GM21515 (cell line): ENCODE measurements around the gene MEIS2.

Experiments used
- ATAC-seq: cut with Tn5 transposase; IDR thresholded peaks from one replicate; pipeline ENCODE4 v1.9.1; 2021; ENCODE audit not compliant: unreplicated experiment

Gene MEIS2

GRCh38 chr15:37041042-37041441 is 59.3 kb downstream of the MEIS2 start:
- ATAC-seq, result no peak

- ATAC-seq, result no peak
These were observed 60.1 kb downstream of the MEIS2 start for GRCh38 chr15:37040072-37040742.

GRCh38 chr15:37038716-37039106 is 61.6 kb downstream of the MEIS2 start:
- ATAC-seq, result no peak

- ATAC-seq, result no peak
These were observed 62.3 kb downstream of the MEIS2 start for GRCh38 chr15:37037850-37038715.

GRCh38 chr15:37037071-37037655 is 63.2 kb downstream of the MEIS2 start:
- no peak for ATAC-seq

GRCh38 chr15:37034835-37035748 is 65.3 kb downstream of the MEIS2 start:
- no peak for ATAC-seq

GRCh38 chr15:37034392-37034791 is 66.0 kb downstream of the MEIS2 start:
- ATAC-seq, result no peak

GRCh38 chr15:37032091-37032775 is 68.1 kb downstream of the MEIS2 start:
- ATAC-seq, result no peak

- ATAC-seq, result no peak
These were observed 69.2 kb downstream of the MEIS2 start for GRCh38 chr15:37031198-37031597.

- ATAC-seq, result no peak
These were observed 71.6 kb downstream of the MEIS2 start for GRCh38 chr15:37028625-37029296.

- no peak for ATAC-seq
These were observed 79.5 kb downstream of the MEIS2 start for GRCh38 chr15:37020852-37021251.

GRCh38 chr15:37019479-37020433 is 80.6 kb downstream of the MEIS2 start:
- no peak for ATAC-seq

- no peak for ATAC-seq
These were observed 83.2 kb downstream of the MEIS2 start for GRCh38 chr15:37017031-37017625.

- ATAC-seq, result no peak
These were observed 84.1 kb downstream of the MEIS2 start for GRCh38 chr15:37016231-37016630.

GRCh38 chr15:37015451-37015850 is 84.9 kb downstream of the MEIS2 start:
- no peak for ATAC-seq

GRCh38 chr15:37015035-37015434 is 85.3 kb downstream of the MEIS2 start:
- no peak for ATAC-seq

- no peak for ATAC-seq
These were observed 85.8 kb downstream of the MEIS2 start for GRCh38 chr15:37014566-37014965.

GRCh38 chr15:37014137-37014536 is 86.2 kb downstream of the MEIS2 start:
- ATAC-seq, result no peak
